ENCODE data around the gene KIF25.
"Not testable (repeated sequence)": the region's sequence is repeated elsewhere in the genome, so short reads cannot be mapped to it uniquely, and the experiment has no call there.

The KIF25 gene

GRCh38 chr6:167995302-167995701 lies 2.2 kb upstream of the KIF25 start:
- no peak for TF ChIP-seq CTCF (IDR thresholded peaks at IDR 0.05; ENCODE audit: low read depth, low read length, missing control alignments)
- H3K4me3 ChIP-seq (replicated peaks; ENCODE audit: low read depth, low read length) = no peak overlapping the region
- no peak for DNase-seq (ENCODE audit: extremely low read depth, low read depth)

GRCh38 chr6:167995731-167996151 lies 1.7 kb upstream of the KIF25 start:
- DNase-seq (ENCODE audit: extremely low read depth, low read depth) = no peak
- no peak for TF ChIP-seq CTCF (IDR thresholded peaks at IDR 0.05; ENCODE audit: low read depth, low read length, missing control alignments)

GRCh38 chr6:167996424-167997199 lies 859 bp upstream of the KIF25 start:
- no peak overlapping the region for H3K4me3 ChIP-seq (replicated peaks; ENCODE audit: low read depth, low read length)
- TF ChIP-seq CTCF (IDR thresholded peaks at IDR 0.05; ENCODE audit: low read depth, low read length, missing control alignments) = no peak
- DNase-seq (ENCODE audit: extremely low read depth, low read depth) = no peak

More at GRCh38 chr6:167995731-167996151, 1.7 kb upstream of the KIF25 start:
- no peak overlapping the region for H3K4me3 ChIP-seq (replicated peaks; ENCODE audit: low read depth, low read length)

GRCh38 chr6:167998215-167998614 lies 744 bp downstream of the KIF25 start:
- DNase-seq (ENCODE audit: extremely low read depth, low read depth) = no peak
- TF ChIP-seq CTCF (IDR thresholded peaks at IDR 0.05; ENCODE audit: low read depth, low read length, missing control alignments) = no peak

GRCh38 chr6:168000198-168001028 lies 2.9 kb downstream of the KIF25 start:
- DNase-seq (ENCODE audit: extremely low read depth, low read depth) = no peak
- H3K4me3 ChIP-seq (replicated peaks; ENCODE audit: low read depth, low read length) = no peak overlapping the region
- no peak for TF ChIP-seq CTCF (IDR thresholded peaks at IDR 0.05; ENCODE audit: low read depth, low read length, missing control alignments)

More at GRCh38 chr6:167998215-167998614, 744 bp downstream of the KIF25 start:
- no peak overlapping the region for H3K4me3 ChIP-seq (replicated peaks; ENCODE audit: low read depth, low read length)

GRCh38 chr6:168001029-168001332 lies 3.5 kb downstream of the KIF25 start:
- DNase-seq (ENCODE audit: extremely low read depth, low read depth) = no peak
- H3K4me3 ChIP-seq (replicated peaks; ENCODE audit: low read depth, low read length) = no peak overlapping the region
- no peak for TF ChIP-seq CTCF (IDR thresholded peaks at IDR 0.05; ENCODE audit: low read depth, low read length, missing control alignments)

- not testable (repeated sequence) for H3K4me3 ChIP-seq (replicated peaks; ENCODE audit: low read depth, low read length); DNase-seq (ENCODE audit: extremely low read depth, low read depth)
These were observed 4.0 kb downstream of the KIF25 start for GRCh38 chr6:168001514-168001913.
